COLO668 (cell line): Measurements from ENCODE around the gene ENOX1.
"Not testable (repeated sequence)": the region's sequence is repeated elsewhere in the genome, so short reads cannot be mapped to it uniquely, and the experiment has no call there.

Source experiments
- DNase-seq: peaks from one replicate; lab custom pipeline; 2025; ENCODE audit not compliant: unreplicated experiment; lab: John Stamatoyannopoulos, UW

ENOX1 gene

DNA sequence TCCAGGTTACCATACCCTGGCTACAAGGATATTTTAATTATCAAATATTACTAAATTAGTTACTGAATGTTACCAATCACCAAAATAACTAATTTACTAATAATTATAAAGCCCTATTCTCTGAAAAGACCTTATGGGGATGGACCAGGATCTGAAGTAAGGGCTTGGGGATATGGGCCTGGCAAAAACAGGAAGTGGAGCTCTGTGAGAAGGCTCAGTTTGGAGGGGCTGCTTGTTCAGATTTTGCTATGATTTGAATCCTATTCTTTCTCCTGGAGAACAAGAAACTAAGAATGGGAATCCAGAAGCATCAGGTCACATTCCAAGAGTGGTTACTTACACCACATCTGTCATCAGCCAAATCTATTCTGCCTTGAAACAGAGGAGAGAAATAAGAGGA is 615.3 kb downstream of the ENOX1 start:
- no peak for DNase-seq

DNA sequence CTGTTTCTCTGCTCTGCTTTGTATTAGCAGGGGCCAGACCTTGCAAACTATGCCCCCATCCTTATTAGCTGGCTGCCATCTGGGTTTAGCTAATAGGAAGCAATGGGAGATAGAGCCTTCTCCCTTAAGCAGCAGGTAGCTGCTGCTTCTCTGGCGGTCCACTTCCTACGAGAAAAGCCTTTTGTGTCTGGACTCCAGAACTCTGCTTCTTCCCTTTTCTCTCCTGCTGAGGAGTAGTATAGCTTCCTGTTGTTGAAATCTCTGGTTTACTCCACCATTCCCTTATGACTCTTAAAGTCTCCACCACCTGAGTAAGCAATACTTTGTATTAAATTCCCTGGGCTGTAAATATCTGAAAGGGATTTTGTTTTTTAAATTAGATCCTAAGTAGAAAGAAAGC is 616.3 kb downstream of the ENOX1 start:
- no peak for DNase-seq

DNA sequence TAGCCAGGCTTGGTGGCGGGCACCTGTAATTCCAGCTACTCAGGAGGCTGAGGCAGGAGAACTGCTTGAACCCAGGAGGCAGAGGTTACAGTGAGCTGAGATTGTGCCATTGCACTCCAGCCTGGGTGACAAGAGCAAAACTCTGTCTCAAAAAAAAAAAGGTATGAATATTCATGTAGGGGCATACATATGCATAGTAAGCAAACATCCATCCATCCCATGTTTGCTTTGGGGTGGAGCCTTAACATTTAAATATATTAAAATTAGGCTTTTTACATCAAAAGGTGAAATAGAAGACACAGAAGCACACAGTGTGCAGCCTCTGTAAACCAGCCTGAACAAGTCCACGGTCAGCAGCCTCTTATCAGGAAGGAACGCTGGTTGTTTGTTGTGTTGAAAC is 618.3 kb downstream of the ENOX1 start:
- not testable (repeated sequence) for DNase-seq

DNA sequence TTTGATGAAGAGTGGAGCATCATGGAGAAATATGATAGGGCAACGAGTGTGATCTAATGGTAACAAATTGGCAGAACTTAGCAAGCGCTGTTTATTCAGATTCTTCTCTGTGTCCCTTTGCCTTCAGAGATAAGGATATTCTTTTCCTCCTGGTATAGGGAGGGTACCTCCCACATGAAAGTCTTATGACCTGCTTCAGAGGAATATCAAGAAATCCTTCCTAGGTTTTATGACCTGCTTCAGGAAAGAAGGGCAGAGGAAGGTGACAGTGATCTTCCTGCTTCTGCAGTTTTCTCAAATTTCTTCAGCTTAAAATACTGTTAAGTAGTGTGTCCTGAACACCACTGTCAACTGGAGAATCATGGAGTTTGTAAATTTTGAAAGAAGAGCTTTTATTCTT is 619.0 kb downstream of the ENOX1 start:
- DNase-seq = no peak

DNA sequence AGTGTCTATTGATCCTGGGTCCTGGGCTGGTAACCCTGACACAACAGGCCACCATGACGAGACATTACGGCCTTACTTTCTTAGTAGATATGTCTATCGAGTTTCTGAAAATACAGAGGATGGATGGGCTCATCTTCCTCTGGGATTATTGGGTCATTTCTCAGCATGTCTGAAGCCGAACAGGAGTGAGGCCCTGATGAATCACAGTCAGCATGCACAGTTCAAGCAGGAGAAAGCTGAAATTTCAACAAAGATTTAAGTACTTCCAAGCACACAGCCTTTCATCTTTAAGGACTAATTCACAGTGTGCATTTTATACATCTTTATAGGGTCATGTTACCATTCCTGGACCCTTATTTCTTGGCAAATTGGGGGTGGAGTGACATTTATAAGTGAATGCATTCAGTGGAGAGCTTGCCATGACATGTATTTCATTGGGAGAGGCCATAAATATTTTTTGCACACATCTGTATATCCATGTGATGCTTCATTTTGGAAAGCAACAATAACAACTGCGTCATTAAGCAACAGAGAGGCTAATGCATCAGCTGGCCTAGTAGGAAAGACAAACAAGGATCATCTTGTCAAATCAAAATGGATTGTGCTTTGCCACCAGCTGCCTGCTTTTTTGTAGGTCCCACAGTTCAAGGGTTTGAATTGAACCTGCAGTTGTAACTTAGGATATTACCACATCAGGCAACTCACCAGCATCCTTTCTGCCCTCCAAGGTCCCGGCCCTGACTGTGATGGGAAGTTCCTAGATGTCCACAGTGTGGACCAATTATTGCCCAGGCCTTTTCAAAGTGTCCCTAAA is 619.9 kb downstream of the ENOX1 start:
- DNase-seq = no peak
